GM21529 (cell line): ENCODE measurements around the gene HOXB3.

ENCODE experiments used
- ATAC-seq: cut with Tn5 transposase; IDR thresholded peaks from one replicate; pipeline ENCODE4 v1.9.1; 2021; ENCODE audit not compliant: unreplicated experiment

The HOXB3 gene

GRCh38 chr17:48588528-48588927 is 1.5 kb downstream of the HOXB3 start:
- ATAC-seq, result no peak

- ATAC-seq, result no peak
Observed at GRCh38 chr17:48588074-48588415, 2.0 kb downstream of the HOXB3 start.

DNA sequence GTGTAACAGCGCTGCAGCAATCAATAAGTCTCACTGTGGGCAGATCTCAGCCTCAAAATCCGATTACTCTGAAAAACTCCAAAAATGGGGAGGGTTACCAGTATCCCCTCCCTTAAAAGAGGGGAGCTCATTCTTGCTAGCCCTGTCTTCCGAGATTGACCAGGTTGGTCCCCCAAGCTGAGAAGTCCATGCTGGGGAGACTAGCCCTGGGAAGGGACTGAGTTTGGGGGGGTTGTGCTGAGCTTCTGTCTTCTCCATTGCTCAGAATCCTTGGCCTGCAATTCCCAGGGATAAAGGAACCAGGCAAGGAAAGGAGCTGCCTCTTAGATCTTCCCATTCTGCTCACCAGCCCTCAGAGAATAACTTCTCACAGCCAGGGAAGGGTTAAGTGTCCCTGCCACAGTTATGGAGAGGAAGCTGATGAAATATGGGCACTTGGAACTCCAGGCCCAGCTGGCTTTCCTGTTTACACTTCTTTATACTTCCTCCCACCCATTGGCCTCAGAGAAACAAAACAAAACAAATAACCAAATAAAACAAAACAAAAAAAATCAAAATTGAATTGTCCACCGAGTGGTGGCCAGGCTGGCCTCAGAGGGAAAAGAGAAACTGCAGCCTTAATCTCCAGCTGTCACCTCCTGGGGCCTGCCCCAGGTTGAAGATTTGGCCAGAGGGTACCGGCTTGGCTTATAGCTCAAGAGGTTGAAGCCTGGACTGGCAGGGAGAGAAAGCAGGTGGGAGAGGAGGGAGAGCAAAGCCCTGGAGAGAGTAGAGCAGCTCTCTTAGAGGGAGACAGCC is 2.6 kb downstream of the HOXB3 start:
- ATAC-seq, result no peak

DNA sequence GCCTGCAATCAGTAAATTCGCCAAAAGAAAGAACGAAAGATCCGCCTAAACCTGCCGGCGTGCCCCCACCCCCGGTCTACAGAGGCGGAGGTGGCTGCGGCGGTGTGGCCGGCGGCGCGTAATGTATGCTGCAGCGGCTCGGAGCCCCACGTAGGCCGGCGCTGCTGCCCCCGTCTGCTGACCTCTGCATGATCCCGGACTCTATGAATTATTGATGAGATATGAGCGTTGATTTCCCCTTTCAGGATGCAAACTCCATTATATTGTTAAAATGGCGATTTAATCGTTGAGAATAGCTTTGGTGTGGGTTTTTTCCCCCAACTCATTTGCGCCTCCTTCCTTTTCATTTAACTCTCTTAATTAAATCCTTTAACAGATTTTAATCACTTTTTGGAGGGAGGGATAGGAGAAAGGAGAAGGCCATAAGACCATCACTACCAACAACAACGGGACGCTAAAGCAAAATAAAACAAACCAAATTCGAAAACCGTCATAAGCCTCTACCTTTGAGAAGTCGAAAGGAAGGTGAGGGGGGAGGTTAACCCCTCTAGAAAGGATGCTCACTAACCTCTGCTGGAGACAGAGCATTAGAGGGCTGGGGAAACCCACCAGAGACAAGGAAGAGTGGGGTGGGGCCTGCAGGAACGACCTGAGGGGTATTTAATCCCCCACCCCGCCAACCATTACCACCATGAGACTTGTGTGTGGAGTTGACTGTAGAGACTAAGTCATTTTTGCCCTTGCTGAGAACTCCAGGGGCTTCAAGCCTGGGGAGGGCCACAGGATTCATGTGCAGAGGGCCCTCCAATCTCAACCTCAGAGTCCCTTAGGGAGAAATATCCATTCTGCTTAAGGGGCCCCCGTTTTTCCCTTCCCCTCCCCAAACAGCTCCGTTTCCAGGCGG is 3.4 kb downstream of the HOXB3 start:
- no peak for ATAC-seq

- ATAC-seq, result no peak
Observed at GRCh38 chr17:48584223-48584741, 5.8 kb downstream of the HOXB3 start.

DNA sequence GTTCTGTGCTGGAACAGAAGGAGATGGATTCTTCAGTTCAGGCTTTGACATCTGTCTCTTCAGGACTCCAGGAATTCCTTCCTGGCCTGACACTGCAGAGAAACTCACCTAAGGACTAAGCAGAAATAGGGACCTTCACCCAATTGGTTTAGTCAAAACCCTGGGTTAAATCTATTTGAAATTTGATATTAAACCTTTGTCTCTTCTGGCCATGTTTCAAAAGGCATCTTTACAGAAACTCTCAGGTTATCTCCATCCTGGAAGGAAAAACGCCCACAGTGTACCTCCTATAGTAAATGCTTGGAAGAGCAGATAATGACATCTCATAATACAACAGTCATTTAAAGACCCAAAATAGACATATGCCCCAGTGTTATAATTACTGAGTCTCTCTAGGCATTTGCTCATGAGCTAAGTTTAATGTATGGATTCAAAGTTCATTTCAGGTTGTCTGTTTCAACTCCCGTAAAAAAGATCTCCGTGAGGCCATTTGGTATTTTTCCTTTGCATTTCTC is 6.3 kb downstream of the HOXB3 start:
- ATAC-seq, result no peak

DNA sequence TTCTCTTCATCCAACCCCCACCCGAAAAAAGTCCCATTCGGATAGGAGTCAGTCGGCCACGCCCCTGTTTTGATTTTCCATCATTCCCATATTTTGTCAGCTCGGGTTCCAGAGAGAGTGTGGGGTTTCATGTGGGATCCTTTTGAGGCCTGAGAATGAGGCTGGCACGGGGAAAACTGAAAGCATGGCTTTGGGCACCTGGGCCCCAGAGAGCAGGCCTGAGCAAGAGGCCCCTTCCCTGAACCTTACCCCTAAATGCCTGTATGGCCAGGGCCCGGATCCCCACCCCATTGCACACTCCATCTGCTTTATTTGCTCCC is 7.3 kb downstream of the HOXB3 start:
- ATAC-seq, result no peak

DNA sequence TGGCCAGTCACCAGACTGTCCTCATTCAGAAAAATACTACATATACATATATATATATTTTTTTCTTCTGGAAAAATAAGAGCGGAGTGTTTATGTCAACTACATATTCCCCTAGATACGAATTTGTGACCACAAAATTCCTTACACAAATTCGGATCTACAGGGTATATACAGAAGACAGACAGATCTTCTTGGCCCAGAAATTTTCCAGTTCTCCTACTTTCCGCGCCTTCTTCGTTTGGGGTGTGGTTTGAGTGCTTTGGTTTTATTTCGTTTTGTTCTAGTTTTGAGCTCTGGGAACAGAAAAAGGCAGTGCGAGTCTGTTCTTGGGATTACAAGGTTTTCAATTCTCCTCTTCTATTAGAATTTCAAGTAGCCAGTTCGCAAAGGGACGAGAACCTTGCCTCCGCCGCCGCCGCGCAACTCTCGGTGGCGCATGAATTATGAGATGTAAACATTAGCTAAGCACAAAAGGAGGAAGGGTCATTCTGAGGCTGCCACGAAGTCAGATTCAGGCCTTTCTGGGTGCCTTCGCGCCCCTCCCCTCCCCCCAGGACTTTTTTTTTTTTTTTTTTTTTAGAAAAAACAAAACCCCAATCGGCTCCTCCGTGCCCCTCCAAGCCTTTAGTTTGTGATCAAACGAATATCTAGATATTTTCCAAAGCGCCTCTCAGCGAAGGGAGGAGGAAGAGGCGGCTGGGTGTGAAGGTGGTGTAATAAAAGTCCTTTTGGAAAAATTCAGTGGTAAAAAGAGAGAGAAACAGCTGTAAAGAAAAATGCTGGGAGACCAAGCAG is 10.1 kb downstream of the HOXB3 start:
- no peak for ATAC-seq

- ATAC-seq, result no peak
Observed at GRCh38 chr17:48579471-48579759, 10.6 kb downstream of the HOXB3 start.

DNA sequence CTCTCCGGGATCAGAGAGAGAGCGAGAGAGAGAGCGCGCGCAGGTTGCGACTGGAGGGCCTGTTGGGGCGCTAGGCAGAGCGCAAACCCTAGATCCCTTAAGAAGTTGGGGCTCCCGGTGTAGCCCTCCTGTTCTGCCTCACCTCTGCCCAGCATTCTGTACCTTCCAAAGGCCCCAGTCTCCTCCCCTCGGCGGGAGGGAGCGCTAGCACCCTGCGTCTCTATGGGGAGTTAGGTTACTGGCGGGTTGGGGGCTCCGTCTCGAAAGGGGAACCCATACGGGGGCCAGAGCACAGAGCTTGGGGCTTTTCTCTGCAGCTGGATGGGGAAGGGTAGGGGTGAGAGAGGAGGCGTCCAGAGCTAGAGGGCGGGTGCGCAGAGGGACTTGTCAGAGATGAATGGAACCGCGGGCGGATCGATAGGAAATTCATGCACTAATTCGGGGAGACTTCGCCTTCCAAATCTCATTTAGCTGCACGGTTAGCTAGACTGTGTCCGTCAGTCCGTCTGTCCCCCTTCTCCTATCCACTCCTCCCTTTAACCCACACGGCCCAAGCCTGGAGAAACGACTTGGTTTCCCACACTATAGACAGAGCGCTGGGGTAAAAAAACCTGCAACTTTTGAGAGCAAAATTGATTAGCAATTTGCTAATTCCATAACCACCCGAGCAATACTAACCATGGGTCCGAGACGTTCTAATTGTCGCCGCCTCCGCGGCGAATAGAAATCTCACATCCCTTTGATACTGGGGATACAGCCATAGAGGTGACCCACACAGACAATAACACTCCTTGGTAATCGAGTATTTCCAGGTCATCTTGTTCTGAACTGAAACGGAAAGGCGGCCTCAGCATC is 11.2 kb downstream of the HOXB3 start:
- ATAC-seq, result peak; percentile 21

DNA sequence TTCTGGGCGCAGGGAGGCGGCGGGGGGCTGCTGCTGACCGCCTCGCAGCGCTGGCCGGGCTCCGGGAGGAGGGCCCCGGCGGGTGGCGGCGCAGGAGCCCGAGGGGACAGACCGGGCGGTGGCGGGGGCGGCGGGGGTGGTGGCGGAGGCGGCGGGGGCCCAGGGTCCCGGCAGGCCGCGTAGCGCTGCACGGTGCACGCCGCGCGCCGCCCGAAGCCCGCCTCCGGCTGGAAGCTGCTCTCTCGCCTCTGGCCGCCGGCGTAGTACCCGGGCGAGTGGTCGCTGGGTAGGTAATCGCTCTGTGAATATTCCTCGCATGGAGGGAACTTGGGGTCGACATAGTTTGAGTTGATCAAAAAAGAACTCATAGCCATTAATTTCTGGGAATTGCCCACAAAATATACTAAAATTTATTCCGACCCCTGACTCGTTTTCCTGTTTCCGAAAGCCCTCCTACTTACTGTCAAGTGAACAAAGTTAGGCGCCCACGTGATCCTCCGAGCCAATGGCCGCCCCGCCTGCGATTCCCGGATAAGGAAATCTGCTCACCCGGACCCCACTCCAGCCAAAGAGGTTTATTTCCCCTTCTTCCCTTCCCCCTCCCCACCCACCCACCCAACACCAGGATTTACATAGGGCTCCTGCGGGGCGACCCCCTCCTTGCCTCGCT is 12.0 kb downstream of the HOXB3 start, which contains the start of gene HOXB4:
Gene HOXB4, minus strand, starts transcription at position 405 of the 670 bp plus-strand sequence. Its CDS starts 31 bp downstream, at position 374.
- ATAC-seq, result peak; percentile 60

- no peak for ATAC-seq
Observed at GRCh38 chr17:48577330-48577945, 12.6 kb downstream of the HOXB3 start.

- no peak for ATAC-seq
Observed at GRCh38 chr17:48576479-48577309, 13.3 kb downstream of the HOXB3 start.

GRCh38 chr17:48575673-48576478 is 14.2 kb downstream of the HOXB3 start:
- no peak for ATAC-seq

- ATAC-seq, result no peak
Observed at GRCh38 chr17:48575066-48575582, 14.9 kb downstream of the HOXB3 start.

DNA sequence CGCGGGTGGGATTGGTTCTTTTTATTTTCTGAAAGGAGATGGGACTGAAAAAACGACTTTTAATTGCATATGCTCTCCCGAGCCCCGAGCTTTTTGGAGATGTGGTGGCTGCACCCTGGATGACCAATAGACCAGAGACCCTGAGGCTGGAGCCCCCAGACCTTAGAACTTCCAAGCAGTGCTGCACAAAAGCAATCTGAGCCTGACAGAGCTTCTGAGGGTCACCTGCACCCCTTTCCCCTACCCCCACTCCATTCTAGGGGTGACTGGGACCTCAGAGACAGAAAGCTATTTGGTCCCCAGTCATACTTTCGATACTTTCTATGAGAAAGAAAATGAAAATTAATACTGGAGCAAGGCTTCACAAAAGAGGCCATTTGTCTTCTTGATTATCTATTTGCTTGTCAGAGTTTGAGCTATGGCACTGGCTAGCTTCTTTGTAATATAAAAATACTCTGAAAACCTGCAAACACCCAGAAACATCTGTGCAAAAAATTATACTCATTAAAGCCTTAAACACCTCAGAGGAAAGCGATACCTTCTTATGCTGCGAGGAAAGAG is 15.5 kb downstream of the HOXB3 start:
- no peak for ATAC-seq

GRCh38 chr17:48571826-48572417 is 18.1 kb downstream of the HOXB3 start:
- ATAC-seq, result no peak
